ENCODE measurements around the gene CYP46A1.

Gene CYP46A1

GRCh38 chr14:99718031-99718810 is 34.1 kb downstream of the CYP46A1 start:
- no peak for DNase-seq

GRCh38 chr14:99718811-99719192 is 34.7 kb downstream of the CYP46A1 start:
- DNase-seq = no peak

- DNase-seq = no peak
Measured at GRCh38 chr14:99720941-99721791, 37.1 kb downstream of the CYP46A1 start.

- no peak for DNase-seq
Measured at GRCh38 chr14:99721792-99722516, 37.9 kb downstream of the CYP46A1 start.

- no peak for DNase-seq
Measured at GRCh38 chr14:99722741-99723140, 38.6 kb downstream of the CYP46A1 start.

GRCh38 chr14:99724196-99724891 is 40.2 kb downstream of the CYP46A1 start:
- DNase-seq = no peak

- DNase-seq = no peak
Measured at GRCh38 chr14:99724939-99725773, 41.1 kb downstream of the CYP46A1 start.

- no peak for DNase-seq
Measured at GRCh38 chr14:99725774-99726537, 41.9 kb downstream of the CYP46A1 start.

GRCh38 chr14:99726538-99727095 is 42.5 kb downstream of the CYP46A1 start:
- no peak for DNase-seq

GRCh38 chr14:99727096-99727870 is 43.2 kb downstream of the CYP46A1 start:
- no peak for DNase-seq

GRCh38 chr14:99728231-99728920 is 44.3 kb downstream of the CYP46A1 start:
- no peak for DNase-seq

GRCh38 chr14:99728981-99729451 is 44.9 kb downstream of the CYP46A1 start:
- no peak for DNase-seq

GRCh38 chr14:99729991-99730875 is 46.1 kb downstream of the CYP46A1 start:
- peak; percentile 54 for DNase-seq

- DNase-seq = no peak
Measured at GRCh38 chr14:99730876-99731546, 46.9 kb downstream of the CYP46A1 start.

- no peak for DNase-seq
Measured at GRCh38 chr14:99731547-99732435, 47.7 kb downstream of the CYP46A1 start.
